Measurements from ENCODE around the gene USP7. TPM values are rescaled to one million over a fixed set of nuclear protein-coding genes. Genes with fewer than 3 reads are reported as not detected.
A peak's percentile ranks its signal among the peaks of the same experiment; 100 is the strongest.
"Not testable (repeated sequence)": the region's sequence is repeated elsewhere in the genome, so short reads cannot be mapped to it uniquely, and the experiment has no call there.

Gene USP7
- total RNA-seq, 4 donors from 2014 or later: 125 to 139 (median 130) TPM

DNA sequence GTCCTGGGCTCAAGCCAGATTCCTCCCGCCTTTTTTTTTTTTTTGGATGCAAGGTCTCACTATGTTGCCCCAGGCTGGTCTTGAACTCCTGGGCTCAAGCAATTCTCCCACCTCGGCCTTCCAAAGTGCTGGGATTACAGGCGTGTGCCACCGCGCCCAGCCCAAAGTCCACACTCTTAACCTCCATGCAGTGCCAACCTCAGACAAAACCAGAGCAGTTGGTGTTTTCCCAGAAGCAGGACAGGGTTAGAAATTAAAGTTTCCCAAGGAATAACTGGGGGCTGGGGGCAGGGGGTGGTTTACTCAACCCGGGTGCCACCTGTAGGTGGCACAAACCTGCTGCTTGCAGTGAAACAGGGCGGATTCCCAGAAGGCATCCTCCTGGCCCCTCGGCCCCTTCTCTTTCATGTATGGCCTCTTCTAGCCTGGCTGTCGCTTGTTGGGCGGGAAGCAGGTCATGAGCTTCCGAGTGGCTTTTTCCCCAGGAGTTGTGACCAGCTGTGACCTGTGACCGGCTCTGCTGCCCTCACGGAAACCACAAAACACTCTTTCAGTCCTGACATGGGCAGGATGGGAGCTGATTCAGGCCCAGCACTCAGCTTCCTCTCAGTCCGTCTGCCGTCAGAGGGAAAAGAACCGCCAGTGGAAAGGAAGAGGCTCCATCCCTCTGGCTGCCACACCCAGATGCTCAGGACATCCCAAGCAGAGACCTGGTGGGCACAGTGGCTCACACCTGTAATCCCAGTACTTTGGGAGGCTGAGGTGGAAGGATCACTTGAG is 25.6 kb upstream of the USP7 start:
- Histone ChIP-seq H3K27ac (peak overlapping the region in 3 of 4 donors; percentile 65 to 83 (median 69)), H3K4me1 (peaks cover 0 to 22% (median 0%) of the 10 kb centered on the region in 4 donors), H3K4me3 (no peak overlapping the region), H3K27me3 (no peaks in the 10 kb centered on the region), H3K9me3 (no peaks in the 10 kb centered on the region), H3K36me3 (no peaks in the 10 kb centered on the region)
- TF ChIP-seq POLR2A (IDR thresholded peaks at IDR 0.05): no peak
- TF ChIP-seq, protein P1, sequence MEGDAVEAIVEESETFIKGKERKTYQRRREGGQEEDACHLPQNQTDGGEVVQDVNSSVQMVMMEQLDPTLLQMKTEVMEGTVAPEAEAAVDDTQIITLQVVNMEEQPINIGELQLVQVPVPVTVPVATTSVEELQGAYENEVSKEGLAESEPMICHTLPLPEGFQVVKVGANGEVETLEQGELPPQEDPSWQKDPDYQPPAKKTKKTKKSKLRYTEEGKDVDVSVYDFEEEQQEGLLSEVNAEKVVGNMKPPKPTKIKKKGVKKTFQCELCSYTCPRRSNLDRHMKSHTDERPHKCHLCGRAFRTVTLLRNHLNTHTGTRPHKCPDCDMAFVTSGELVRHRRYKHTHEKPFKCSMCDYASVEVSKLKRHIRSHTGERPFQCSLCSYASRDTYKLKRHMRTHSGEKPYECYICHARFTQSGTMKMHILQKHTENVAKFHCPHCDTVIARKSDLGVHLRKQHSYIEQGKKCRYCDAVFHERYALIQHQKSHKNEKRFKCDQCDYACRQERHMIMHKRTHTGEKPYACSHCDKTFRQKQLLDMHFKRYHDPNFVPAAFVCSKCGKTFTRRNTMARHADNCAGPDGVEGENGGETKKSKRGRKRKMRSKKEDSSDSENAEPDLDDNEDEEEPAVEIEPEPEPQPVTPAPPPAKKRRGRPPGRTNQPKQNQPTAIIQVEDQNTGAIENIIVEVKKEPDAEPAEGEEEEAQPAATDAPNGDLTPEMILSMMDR (IDR thresholded peaks at IDR 0.05): no peak
- peak in 2 of 3 donors; percentile 78 for DNase-seq

DNA sequence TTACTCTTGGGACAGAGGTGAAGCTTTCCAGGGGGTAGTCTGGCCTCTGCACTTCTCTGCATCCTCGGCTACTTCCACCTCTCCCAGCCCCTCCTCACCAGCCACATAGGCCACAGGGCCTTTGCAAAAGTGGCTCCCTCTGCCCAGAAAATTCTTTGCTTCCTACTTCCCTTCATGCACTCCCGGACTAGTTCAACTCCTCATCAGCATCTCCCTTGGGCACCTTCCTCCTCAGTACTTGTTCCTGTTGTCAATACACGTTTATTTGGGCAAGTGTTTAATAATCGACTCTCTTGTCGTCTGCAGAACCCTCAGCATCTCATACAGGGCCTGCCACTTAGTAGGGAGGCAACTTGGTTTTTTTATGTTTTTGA is 23.1 kb upstream of the USP7 start:
- Histone ChIP-seq H3K36me3 (no peaks in the 10 kb centered on the region), H3K27ac (peak overlapping the region in 2 of 4 donors; percentile 69 to 79), H3K4me1 (peaks cover 0 to 22% (median 0%) of the 10 kb centered on the region in 4 donors), H3K9me3 (no peaks in the 10 kb centered on the region), H3K4me3 (no peak overlapping the region), H3K27me3 (no peaks in the 10 kb centered on the region)
- no peak for DNase-seq
- no peak for TF ChIP-seq POLR2A (IDR thresholded peaks at IDR 0.05)
- TF ChIP-seq, protein P1 (IDR thresholded peaks at IDR 0.05): no peak

DNA sequence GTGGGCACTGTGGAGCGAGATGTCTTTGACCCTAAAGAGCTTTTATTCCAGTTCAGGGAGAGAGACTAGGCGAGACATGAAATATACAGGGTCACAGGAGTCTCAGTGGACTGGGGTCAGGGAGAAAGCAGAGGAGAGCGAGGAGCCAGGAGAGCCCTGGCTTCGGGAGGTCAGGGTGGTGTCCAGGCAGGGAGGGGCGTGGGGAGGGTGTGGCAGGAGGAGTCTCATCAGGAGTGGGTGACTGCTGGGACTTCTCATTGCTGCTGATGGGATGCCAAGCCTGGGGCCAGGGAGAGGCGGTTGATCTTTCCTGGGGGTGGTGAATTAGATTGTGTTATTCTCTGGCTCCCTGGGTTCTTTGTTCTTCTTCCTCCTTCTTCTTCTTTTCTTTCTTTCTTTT is 22.4 kb upstream of the USP7 start:
- no peak overlapping the region for H3K4me3 ChIP-seq
- no peak for TF ChIP-seq POLR2A (IDR thresholded peaks at IDR 0.05)
- TF ChIP-seq, protein P1 (IDR thresholded peaks at IDR 0.05): no peak
- H3K27me3 ChIP-seq: no peaks in the 10 kb centered on the region
- no peaks in the 10 kb centered on the region for H3K9me3 ChIP-seq
- no peak for DNase-seq
- no peak overlapping the region for H3K27ac ChIP-seq
- H3K4me1 ChIP-seq: peaks cover 0 to 22% (median 0%) of the 10 kb centered on the region in 4 donors
- no peaks in the 10 kb centered on the region for H3K36me3 ChIP-seq

DNA sequence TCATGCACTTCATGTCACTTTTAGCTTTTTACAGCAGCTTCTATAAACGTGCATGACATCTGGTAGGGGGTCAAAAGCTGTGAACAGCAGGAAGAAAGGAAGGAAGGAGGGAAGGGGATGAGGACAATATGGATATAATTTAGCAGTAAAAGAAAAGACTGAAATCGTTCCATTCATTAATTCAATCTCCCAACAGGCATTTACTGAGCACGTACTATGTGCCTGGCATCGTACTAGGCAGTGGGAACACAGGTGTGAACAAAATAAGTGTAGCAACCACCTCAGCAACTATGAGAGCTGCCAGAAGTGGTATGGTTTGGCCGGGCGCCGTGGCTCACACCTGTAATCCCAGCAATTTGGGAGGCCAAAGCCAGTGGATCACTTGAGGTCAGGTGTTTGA is 19.1 kb upstream of the USP7 start:
- no peak for DNase-seq
- TF ChIP-seq, protein P1 (IDR thresholded peaks at IDR 0.05): no peak
- TF ChIP-seq POLR2A (IDR thresholded peaks at IDR 0.05): no peak
- Histone ChIP-seq H3K27ac (no peak overlapping the region), H3K4me3 (no peak overlapping the region), H3K27me3 (no peaks in the 10 kb centered on the region), H3K9me3 (no peaks in the 10 kb centered on the region), H3K36me3 (no peaks in the 10 kb centered on the region), H3K4me1 (peaks cover 0 to 11% (median 0%) of the 10 kb centered on the region in 4 donors)

DNA sequence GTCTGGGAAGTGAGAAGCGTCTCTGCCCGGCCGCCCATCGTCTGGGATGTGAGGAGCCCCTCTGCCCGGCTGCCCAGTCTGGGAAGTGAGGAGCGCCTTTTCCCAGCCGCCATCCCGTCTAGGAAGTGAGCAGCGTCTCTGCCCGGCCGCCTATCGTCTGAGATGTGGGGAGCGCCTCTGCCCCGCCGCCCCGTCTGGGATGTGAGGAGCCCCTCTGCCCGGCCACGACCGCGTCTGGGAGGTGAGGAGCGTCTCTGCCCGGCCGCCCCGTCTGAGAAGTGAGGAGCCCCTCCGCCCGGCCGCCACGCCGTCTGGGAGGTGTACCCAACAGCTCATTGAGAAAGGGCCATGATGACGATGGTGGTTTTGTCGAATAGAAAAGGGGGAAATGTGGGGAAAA is 18.2 kb upstream of the USP7 start:
- H3K4me3 ChIP-seq, H3K27me3 ChIP-seq, H3K27ac ChIP-seq, DNase-seq, H3K9me3 ChIP-seq, H3K36me3 ChIP-seq, H3K4me1 ChIP-seq: not testable (repeated sequence)

DNA sequence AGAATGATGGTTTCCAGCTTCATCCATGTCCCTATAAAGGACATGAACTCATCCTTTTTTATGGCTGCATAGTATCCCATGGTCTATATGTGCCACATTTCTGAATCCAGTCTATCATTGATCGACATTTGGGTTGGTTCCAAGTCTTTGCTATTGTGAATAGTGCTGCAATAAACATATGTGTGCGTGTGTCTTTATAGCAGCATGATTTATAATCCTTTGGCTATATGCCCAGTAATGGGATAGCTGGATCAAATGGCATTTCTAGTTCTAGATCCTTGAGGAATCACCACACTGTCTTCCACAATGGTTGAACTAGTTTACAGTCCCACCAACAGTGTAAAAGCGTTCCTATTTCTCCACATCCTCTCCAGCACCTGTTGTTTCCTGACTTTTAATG is 12.5 kb upstream of the USP7 start:
- not testable (repeated sequence) for H3K27me3 ChIP-seq, H3K27ac ChIP-seq, H3K9me3 ChIP-seq, H3K36me3 ChIP-seq, H3K4me3 ChIP-seq, H3K4me1 ChIP-seq, DNase-seq

DNA sequence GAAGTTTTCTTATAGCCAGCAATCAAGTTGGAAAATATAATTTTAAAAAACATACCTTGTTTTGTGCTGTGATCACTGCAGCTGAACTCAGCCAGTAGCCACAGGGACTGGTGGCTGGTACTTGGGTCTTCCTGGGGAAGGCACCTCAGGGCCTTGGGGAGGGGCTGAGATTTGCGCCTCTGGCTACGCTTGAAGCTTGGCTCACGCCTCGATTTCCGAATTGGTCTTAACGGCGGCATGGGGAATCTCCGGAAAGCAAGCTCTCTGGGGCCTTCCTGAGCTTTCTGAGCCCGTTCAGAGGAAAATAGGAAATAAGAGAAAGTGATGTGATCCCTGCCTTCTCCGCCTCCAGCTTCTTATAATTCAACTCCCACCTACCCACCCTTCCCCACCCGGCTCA is 11.3 kb upstream of the USP7 start:
- DNase-seq: no peak
- no peak overlapping the region for H3K27ac ChIP-seq
- TF ChIP-seq, protein P1 (IDR thresholded peaks at IDR 0.05): no peak
- no peak for TF ChIP-seq POLR2A (IDR thresholded peaks at IDR 0.05)

More for the DNA sequence above, 11.3 kb upstream of the USP7 start:
- Histone ChIP-seq H3K4me1 (no peaks in the 10 kb centered on the region), H3K4me3 (no peak overlapping the region), H3K36me3 (no peaks in the 10 kb centered on the region), H3K9me3 (no peaks in the 10 kb centered on the region), H3K27me3 (no peaks in the 10 kb centered on the region)

Data from Peyer's patch (tissue), 4 donors.